HG03025 (cell line): ENCODE data around the gene MIP.
"Not testable (repeated sequence)": the region's sequence is repeated elsewhere in the genome, so short reads cannot be mapped to it uniquely, and the experiment has no call there.

Experiments
- ATAC-seq: cut with Tn5 transposase; IDR thresholded peaks from one replicate; pipeline ENCODE4 v1.9.1; 2021; ENCODE audit warnings: mild to moderate bottlenecking, moderate library complexity; ENCODE audit not compliant: unreplicated experiment, low FRiP score

Gene MIP

GRCh38 chr12:56454557-56454956 lies at the start of gene MIP:
MIP (minus strand) TSS chr12:56454657; CDS start chr12:56454613, 44 bp downstream.
- no peak for ATAC-seq

- ATAC-seq, result not testable (repeated sequence)
These were observed 45.4 kb upstream of the MIP start for GRCh38 chr12:56499879-56500278.

- ATAC-seq, result not testable (repeated sequence)
These were observed 45.0 kb upstream of the MIP start for GRCh38 chr12:56499452-56499851.

- not testable (repeated sequence) for ATAC-seq
These were observed 43.9 kb upstream of the MIP start for GRCh38 chr12:56498126-56498902.

GRCh38 chr12:56496704-56497103 lies 42.2 kb upstream of the MIP start:
- not testable (repeated sequence) for ATAC-seq

GRCh38 chr12:56494481-56494880 lies 40.0 kb upstream of the MIP start:
- not testable (repeated sequence) for ATAC-seq

- not testable (repeated sequence) for ATAC-seq
These were observed 39.6 kb upstream of the MIP start for GRCh38 chr12:56494106-56494415.

- ATAC-seq, result not testable (repeated sequence)
These were observed 39.1 kb upstream of the MIP start for GRCh38 chr12:56493409-56494105.

GRCh38 chr12:56490360-56490759 lies 35.9 kb upstream of the MIP start:
- ATAC-seq, result no peak

- ATAC-seq, result peak; percentile 63
These were observed 33.8 kb upstream of the MIP start, which contains the start of gene GLS2 for GRCh38 chr12:56488041-56488955. GLS2 (minus strand) TSS chr12:56488161; CDS start chr12:56488118, 43 bp downstream.

- ATAC-seq, result peak; percentile 20
These were observed 33.1 kb upstream of the MIP start for GRCh38 chr12:56487448-56488040.

- no peak for ATAC-seq
These were observed 32.2 kb upstream of the MIP start for GRCh38 chr12:56486694-56487093.

GRCh38 chr12:56484566-56484965 lies 30.1 kb upstream of the MIP start:
- ATAC-seq, result no peak

- ATAC-seq, result no peak
These were observed 25.2 kb upstream of the MIP start for GRCh38 chr12:56479625-56480024.

GRCh38 chr12:56477521-56478225 lies 23.2 kb upstream of the MIP start:
- no peak for ATAC-seq

- no peak for ATAC-seq
These were observed 22.5 kb upstream of the MIP start for GRCh38 chr12:56476972-56477432.

- ATAC-seq, result no peak
These were observed 21.7 kb upstream of the MIP start for GRCh38 chr12:56476143-56476542.

GRCh38 chr12:56474389-56474788 lies 19.9 kb upstream of the MIP start:
- no peak for ATAC-seq

- peak; percentile 4 for ATAC-seq
These were observed 14.8 kb upstream of the MIP start for GRCh38 chr12:56469007-56469930.
